GM19099 (cell line): ENCODE data around the gene TBC1D20.

Experiments
- POLR2A ChIP-seq: IDR thresholded peaks from 3 replicates; pipeline ENCODE4 v1.6.1; 2011; ENCODE audit warnings: low read depth; ENCODE audit not compliant: insufficient read length; ENCODE audit errors: extremely low read depth

The TBC1D20 gene

GRCh38 chr20:432677-433299 is 29.5 kb downstream of the TBC1D20 start:
- no peak for TF ChIP-seq POLR2A

GRCh38 chr20:432208-432607 is 30.1 kb downstream of the TBC1D20 start:
- TF ChIP-seq POLR2A: no peak

- no peak for TF ChIP-seq POLR2A
Measured at GRCh38 chr20:431012-431904, 31.1 kb downstream of the TBC1D20 start.

GRCh38 chr20:430091-430999 is 32.0 kb downstream of the TBC1D20 start:
- no peak for TF ChIP-seq POLR2A

GRCh38 chr20:428658-429200 is 33.6 kb downstream of the TBC1D20 start:
- TF ChIP-seq POLR2A: no peak

- TF ChIP-seq POLR2A: no peak
Measured at GRCh38 chr20:427849-428657, 34.3 kb downstream of the TBC1D20 start.

- no peak for TF ChIP-seq POLR2A
Measured at GRCh38 chr20:427401-427800, 34.9 kb downstream of the TBC1D20 start.

GRCh38 chr20:426566-426965 is 35.8 kb downstream of the TBC1D20 start:
- no peak for TF ChIP-seq POLR2A

- no peak for TF ChIP-seq POLR2A
Measured at GRCh38 chr20:421685-422250, 40.6 kb downstream of the TBC1D20 start.

- TF ChIP-seq POLR2A: no peak
Measured at GRCh38 chr20:420721-421574, 41.4 kb downstream of the TBC1D20 start.

- TF ChIP-seq POLR2A: no peak
Measured at GRCh38 chr20:420166-420620, 42.1 kb downstream of the TBC1D20 start.

GRCh38 chr20:419556-420165 is 42.7 kb downstream of the TBC1D20 start:
- no peak for TF ChIP-seq POLR2A
